Mucosa of stomach (tissue), 1 donor: ENCODE data around the gene KCNJ6.

ENCODE experiments used
- H3K27me3 ChIP-seq: one replicate; pipeline ENCODE4 v1.7.0; 2013; ENCODE audit warnings: mild to moderate bottlenecking, low read length; ENCODE audit not compliant: control insufficient read depth, insufficient read depth
- H3K36me3 ChIP-seq: one replicate; pipeline ENCODE4 v1.7.0; 2013; ENCODE audit warnings: low read length; ENCODE audit not compliant: control insufficient read depth, insufficient read depth
- H3K4me1 ChIP-seq: one replicate; pipeline ENCODE4 v1.7.0; 2013; ENCODE audit warnings: mild to moderate bottlenecking, low read length; ENCODE audit not compliant: control insufficient read depth, insufficient read depth
- H3K4me3 ChIP-seq: one replicate; pipeline ENCODE4 v1.7.0; 2013; ENCODE audit warnings: low read length
- H3K9ac ChIP-seq: one replicate; pipeline ENCODE4 v1.7.0; 2013; ENCODE audit warnings: mild to moderate bottlenecking, low read length, moderate library complexity
- H3K9me3 ChIP-seq: one replicate; pipeline ENCODE4 v1.7.0; 2013; ENCODE audit warnings: mild to moderate bottlenecking, low read length, moderate library complexity; ENCODE audit not compliant: control insufficient read depth
- donor health status: Pancreatic carcinoma.

Gene KCNJ6

DNA sequence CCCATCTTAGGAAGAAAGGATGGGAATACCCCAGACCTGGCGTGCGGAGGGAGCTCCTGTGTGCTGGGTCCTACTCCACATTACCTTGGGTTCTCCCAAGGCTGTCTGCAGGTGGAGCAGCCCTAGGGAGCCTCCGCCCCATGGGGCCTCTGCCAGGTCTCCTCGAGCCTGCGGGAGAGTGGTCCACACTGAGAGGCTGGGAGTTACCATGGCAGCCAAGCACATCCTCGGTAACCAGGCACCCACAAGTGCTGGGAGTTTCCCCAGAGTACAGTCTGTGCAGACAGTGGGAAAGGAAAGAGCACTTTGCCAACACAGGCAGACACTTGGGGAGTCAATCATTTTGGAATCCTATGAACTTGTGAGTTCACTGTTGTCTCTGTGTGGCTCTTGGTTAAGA, 300.3 kb downstream of the KCNJ6 start:
- Histone ChIP-seq H3K4me1 (no peaks in the 10 kb centered on the region), H3K9me3 (no peaks in the 10 kb centered on the region), H3K9ac (no peak overlapping the region), H3K4me3 (no peak overlapping the region), H3K36me3 (no peaks in the 10 kb centered on the region), H3K27me3 (no peaks in the 10 kb centered on the region)

- no peak overlapping the region for H3K4me3 ChIP-seq
- H3K4me1 ChIP-seq: no peaks in the 10 kb centered on the region
- H3K36me3 ChIP-seq: no peaks in the 10 kb centered on the region
- H3K9me3 ChIP-seq: no peaks in the 10 kb centered on the region
- H3K9ac ChIP-seq: no peak overlapping the region
- H3K27me3 ChIP-seq: no peaks in the 10 kb centered on the region
These were observed 301.8 kb downstream of the KCNJ6 start for GRCh38 chr21:37614351-37614875.

DNA sequence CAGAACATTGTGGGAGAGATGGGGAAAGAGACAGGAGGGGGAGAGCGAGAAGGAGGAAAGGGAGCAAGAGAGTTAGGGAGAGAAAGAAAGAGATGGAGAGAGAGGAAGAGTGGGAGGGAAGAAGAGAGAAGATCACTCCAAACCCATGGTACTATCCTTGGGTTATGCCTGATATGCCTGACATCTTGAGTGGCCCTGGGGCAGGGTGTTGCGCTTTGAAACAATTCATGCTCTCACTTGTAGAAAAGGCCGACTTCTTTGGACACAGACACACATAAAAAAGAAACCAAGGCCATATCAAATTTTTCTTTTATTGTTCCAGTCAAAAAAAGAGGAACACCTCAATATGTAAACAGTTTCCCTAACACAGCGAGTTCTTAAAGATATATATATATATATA, 309.2 kb downstream of the KCNJ6 start:
- Histone ChIP-seq H3K4me1 (no peaks in the 10 kb centered on the region), H3K27me3 (no peaks in the 10 kb centered on the region), H3K4me3 (no peak overlapping the region), H3K9me3 (no peaks in the 10 kb centered on the region), H3K36me3 (no peaks in the 10 kb centered on the region), H3K9ac (no peak overlapping the region)

DNA sequence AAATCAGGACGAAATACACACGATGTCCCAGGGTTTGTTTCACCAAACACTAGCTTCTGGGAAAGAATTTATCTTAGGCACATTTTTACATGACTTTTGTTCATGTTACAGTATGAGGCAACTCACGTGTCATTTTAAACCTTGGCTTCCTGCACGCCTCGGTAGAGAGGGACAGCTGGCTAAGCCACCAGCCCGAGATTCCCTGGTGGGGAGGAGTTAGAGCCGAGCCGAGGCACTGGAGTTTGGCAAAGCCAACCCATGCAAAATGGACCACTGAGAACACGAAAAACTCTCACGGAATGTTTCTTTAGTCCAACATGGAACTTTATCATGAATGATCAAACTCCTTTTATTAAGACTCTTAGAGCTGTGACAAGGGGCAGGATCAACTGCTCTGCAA, 309.7 kb downstream of the KCNJ6 start:
- Histone ChIP-seq H3K27me3 (no peaks in the 10 kb centered on the region), H3K9me3 (no peaks in the 10 kb centered on the region), H3K9ac (no peak overlapping the region), H3K4me3 (no peak overlapping the region), H3K36me3 (no peaks in the 10 kb centered on the region), H3K4me1 (no peaks in the 10 kb centered on the region)

DNA sequence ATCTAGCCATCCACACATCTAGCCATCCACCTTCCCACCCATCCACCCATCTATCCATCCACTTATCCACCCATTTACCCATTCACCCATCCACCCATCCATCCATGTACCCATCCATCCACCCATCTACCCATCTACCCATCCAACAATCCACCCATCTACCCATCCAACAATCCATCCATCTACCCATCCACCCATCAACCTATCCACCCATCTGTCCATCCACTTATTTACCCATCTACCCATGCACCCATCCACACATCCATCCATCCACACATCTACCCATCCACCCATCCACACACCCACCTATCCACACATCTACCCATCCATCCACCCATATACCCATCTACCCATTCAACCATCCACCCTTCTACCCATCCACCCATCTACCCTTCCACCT, 311.3 kb downstream of the KCNJ6 start:
- Histone ChIP-seq H3K4me1 (no peaks in the 10 kb centered on the region), H3K27me3 (no peaks in the 10 kb centered on the region), H3K9me3 (no peaks in the 10 kb centered on the region)

GRCh38 chr21:37603129-37603528, 313.1 kb downstream of the KCNJ6 start:
- no peaks in the 10 kb centered on the region for H3K27me3 ChIP-seq
- H3K4me3 ChIP-seq: no peak overlapping the region
- no peak overlapping the region for H3K9ac ChIP-seq
- no peaks in the 10 kb centered on the region for H3K4me1 ChIP-seq
- no peaks in the 10 kb centered on the region for H3K36me3 ChIP-seq
- no peaks in the 10 kb centered on the region for H3K9me3 ChIP-seq

More for the DNA sequence above, 311.3 kb downstream of the KCNJ6 start:
- Histone ChIP-seq H3K4me3 (no peak overlapping the region), H3K9ac (no peak overlapping the region), H3K36me3 (no peaks in the 10 kb centered on the region)

DNA sequence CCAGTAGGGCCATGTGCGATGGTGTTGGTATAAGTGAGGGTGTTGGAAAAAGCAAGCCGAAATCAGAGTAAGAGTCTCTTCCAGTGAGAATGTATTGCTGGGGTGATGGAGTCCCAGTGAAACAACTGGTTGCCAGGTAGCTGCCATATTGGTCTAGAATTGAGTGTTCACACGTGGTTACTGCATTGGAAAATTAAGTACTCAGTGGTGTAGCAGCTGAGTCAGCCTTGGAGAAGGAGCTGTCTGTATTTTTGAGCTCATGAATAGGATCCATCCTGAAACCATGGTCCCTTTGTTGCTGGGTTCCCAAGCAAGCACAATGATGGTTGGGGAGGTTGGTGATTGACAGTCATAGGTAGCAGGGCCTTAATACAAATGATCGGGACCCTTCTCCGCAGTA, 314.3 kb downstream of the KCNJ6 start:
- no peaks in the 10 kb centered on the region for H3K9me3 ChIP-seq
- H3K27me3 ChIP-seq: no peaks in the 10 kb centered on the region
- no peaks in the 10 kb centered on the region for H3K36me3 ChIP-seq
- no peak overlapping the region for H3K9ac ChIP-seq
- H3K4me3 ChIP-seq: no peak overlapping the region
- H3K4me1 ChIP-seq: no peaks in the 10 kb centered on the region

GRCh38 chr21:37601027-37601426, 315.2 kb downstream of the KCNJ6 start:
- H3K27me3 ChIP-seq: no peaks in the 10 kb centered on the region
- no peaks in the 10 kb centered on the region for H3K36me3 ChIP-seq
- H3K4me3 ChIP-seq: no peak overlapping the region
- no peak overlapping the region for H3K9ac ChIP-seq
- no peaks in the 10 kb centered on the region for H3K9me3 ChIP-seq
- no peaks in the 10 kb centered on the region for H3K4me1 ChIP-seq

DNA sequence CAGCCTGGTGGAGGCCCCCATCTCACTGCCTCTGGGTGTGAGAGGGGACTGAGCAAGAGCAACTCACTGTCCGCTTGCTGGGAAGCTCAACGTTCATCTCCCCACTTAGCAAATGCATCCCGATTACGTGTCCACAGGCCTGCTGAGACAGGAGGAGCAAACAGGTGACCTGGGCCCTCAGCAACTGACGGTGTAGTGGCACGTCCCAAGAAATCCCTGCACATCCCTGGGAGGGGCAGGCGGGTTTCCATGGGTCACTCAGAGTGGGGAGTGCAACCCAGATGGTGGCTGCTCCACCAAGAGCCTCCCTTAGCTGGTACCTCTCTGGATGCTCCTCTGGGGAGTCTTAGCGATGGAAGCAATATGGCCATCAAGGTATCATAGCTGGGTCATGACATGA, 320.3 kb downstream of the KCNJ6 start:
- Histone ChIP-seq H3K4me3 (no peak overlapping the region), H3K27me3 (no peaks in the 10 kb centered on the region), H3K4me1 (no peaks in the 10 kb centered on the region), H3K9ac (no peak overlapping the region), H3K36me3 (no peaks in the 10 kb centered on the region), H3K9me3 (no peaks in the 10 kb centered on the region)

- no peak overlapping the region for H3K4me3 ChIP-seq
- H3K9me3 ChIP-seq: no peaks in the 10 kb centered on the region
- H3K36me3 ChIP-seq: no peaks in the 10 kb centered on the region
- no peak overlapping the region for H3K9ac ChIP-seq
- H3K4me1 ChIP-seq: no peaks in the 10 kb centered on the region
- no peaks in the 10 kb centered on the region for H3K27me3 ChIP-seq
These were observed 321.7 kb downstream of the KCNJ6 start for GRCh38 chr21:37594472-37594951.

- no peaks in the 10 kb centered on the region for H3K27me3 ChIP-seq
- H3K9me3 ChIP-seq: no peaks in the 10 kb centered on the region
- no peaks in the 10 kb centered on the region for H3K4me1 ChIP-seq
- H3K9ac ChIP-seq: no peak overlapping the region
- H3K4me3 ChIP-seq: no peak overlapping the region
- H3K36me3 ChIP-seq: no peaks in the 10 kb centered on the region
These were observed 322.4 kb downstream of the KCNJ6 start for GRCh38 chr21:37593740-37594471.

DNA sequence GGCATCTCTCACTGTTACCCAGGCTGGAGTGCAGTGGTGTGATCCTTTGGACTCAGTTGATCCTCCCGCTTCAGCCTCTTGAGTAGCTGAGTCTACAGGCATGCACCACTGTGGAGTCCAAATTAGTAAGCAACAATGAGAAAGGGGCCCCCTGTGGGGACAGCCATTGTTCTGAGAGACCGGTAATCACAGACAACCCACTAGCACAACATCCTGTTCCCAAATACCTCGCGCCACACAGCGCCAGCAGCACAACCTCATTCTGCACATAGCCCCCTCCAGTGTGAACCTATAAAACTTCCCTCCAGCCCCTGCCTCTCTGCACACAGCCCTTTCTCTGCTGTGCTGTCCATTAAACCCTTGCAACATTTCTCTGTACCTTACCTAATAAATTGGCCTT, 323.2 kb downstream of the KCNJ6 start:
- Histone ChIP-seq H3K27me3 (no peaks in the 10 kb centered on the region), H3K4me1 (no peaks in the 10 kb centered on the region), H3K36me3 (no peaks in the 10 kb centered on the region), H3K4me3 (no peak overlapping the region), H3K9ac (no peak overlapping the region), H3K9me3 (no peaks in the 10 kb centered on the region)
